ENCODE data around the gene SC5D. TPM values are rescaled to one million over a fixed set of nuclear protein-coding genes. Genes with fewer than 3 reads are reported as not detected.

SC5D gene
- total RNA-seq, 4 donors from 2014 or later: 12.9 to 31.5 (median 20.3) TPM

- in situ Hi-C loops (cut with MboI; ENCODE audit: low pct_ligation_motif_present in 1 of 4, low pct_unique_long_range_greater_than_20kb in 1 of 4, low sequenced_read_pairs in 3 of 4): loop anchor here in 1 of 4 donors (25.0 kb wide), 1 partner anchor 1208 kb away; no protein-coding TSS in a partner anchor
- DNase-seq: no peak
- H3K27me3 ChIP-seq: no peaks in the 10 kb centered on the region
- peaks cover 0 to 27% (median 13%) of the 10 kb centered on the region in 4 donors for H3K36me3 ChIP-seq
- intact Hi-C loops (cut with DNase I; ENCODE audit: low total_unique reads): loop anchor here (10.0 kb wide), 1 partner anchor 510 kb away; no protein-coding TSS in a partner anchor
- 96 to 100% methylated on average over 1 of the region's 1 CpG for WGBS, 2 donors (ENCODE audit: low coverage in 1 of 2)
- H3K4me1 ChIP-seq: peaks cover 0 to 16% (median 4%) of the 10 kb centered on the region in 4 donors
- no peaks in the 10 kb centered on the region for H3K9me3 ChIP-seq
- TF ChIP-seq CTCF (IDR thresholded peaks at IDR 0.05): no peak
- no peak for TF ChIP-seq POLR2A (IDR thresholded peaks at IDR 0.05)
- TF ChIP-seq POLR2AphosphoS5 (IDR thresholded peaks at IDR 0.05): no peak
- no peak for TF ChIP-seq EP300 (IDR thresholded peaks at IDR 0.05; ENCODE audit: low read depth)
- no peak overlapping the region for H3K27ac ChIP-seq
- no peak overlapping the region for H3K4me3 ChIP-seq
These were observed 12.2 kb downstream of the SC5D start for GRCh38 chr11:121304759-121305158.

- H3K27me3 ChIP-seq: no peaks in the 10 kb centered on the region
- no peaks in the 10 kb centered on the region for H3K4me1 ChIP-seq
- in situ Hi-C loops (cut with MboI; ENCODE audit: low pct_ligation_motif_present in 1 of 4, low pct_unique_long_range_greater_than_20kb in 1 of 4, low sequenced_read_pairs in 3 of 4): loop anchor here in 1 of 4 donors (25.0 kb wide), 1 partner anchor 1203 kb away; no protein-coding TSS in a partner anchor
- H3K36me3 ChIP-seq: peaks cover 0 to 27% (median 10%) of the 10 kb centered on the region in 4 donors
- TF ChIP-seq CTCF (IDR thresholded peaks at IDR 0.05): no peak
- H3K4me3 ChIP-seq: no peak overlapping the region
- DNase-seq: no peak
- no peak overlapping the region for H3K27ac ChIP-seq
- no peaks in the 10 kb centered on the region for H3K9me3 ChIP-seq
- 89 to 98% methylated on average over 3 of the region's 3 CpGs for WGBS, 2 donors (ENCODE audit: low coverage in 1 of 2)
- intact Hi-C loops (cut with DNase I; ENCODE audit: low total_unique reads): loop anchor here (10.0 kb wide), 1 partner anchor 506 kb away; no protein-coding TSS in a partner anchor
These were observed 16.2 kb downstream of the SC5D start for GRCh38 chr11:121308816-121309215.

DNA sequence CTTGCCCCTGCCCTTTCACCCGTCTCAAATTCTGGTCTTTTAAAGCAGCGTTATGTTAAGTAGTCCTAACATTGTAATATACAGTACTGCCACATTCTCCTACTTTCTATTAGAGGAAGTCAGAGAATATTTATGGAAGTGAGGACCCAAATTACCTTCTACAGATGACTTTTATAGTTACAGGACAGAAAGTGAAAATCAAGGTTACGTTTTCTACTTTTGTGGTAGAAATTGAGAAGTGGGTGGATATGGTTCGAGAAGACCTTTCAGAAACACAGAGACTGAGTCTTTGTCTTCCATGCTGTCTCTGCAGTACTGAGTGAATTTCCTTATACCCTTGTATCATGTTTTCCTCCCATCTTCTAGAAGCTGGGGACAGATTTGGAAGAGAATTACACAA, 17.1 kb downstream of the SC5D start:
- no peak overlapping the region for H3K4me3 ChIP-seq
- no peak overlapping the region for H3K27ac ChIP-seq
- no peak for DNase-seq
- 50 to 76% methylated on average over 2 to 4 of the region's 4 CpGs for WGBS, 2 donors (ENCODE audit: low coverage in 1 of 2)
- peaks cover 0 to 20% (median 5%) of the 10 kb centered on the region in 4 donors for H3K36me3 ChIP-seq
- in situ Hi-C loops (cut with MboI; ENCODE audit: low pct_ligation_motif_present in 1 of 4, low pct_unique_long_range_greater_than_20kb in 1 of 4, low sequenced_read_pairs in 3 of 4) (loop anchor here in 1 of 4 donors (10.0 to 25.0 kb wide), 2 partner anchors 285 to 1203 kb away; no protein-coding TSS in a partner anchor), intact Hi-C loops (cut with DNase I; ENCODE audit: low total_unique reads) (loop anchor here (10.0 kb wide), 1 partner anchor 505 kb away; no protein-coding TSS in a partner anchor)
- no peaks in the 10 kb centered on the region for H3K27me3 ChIP-seq
- TF ChIP-seq POLR2A (IDR thresholded peaks at IDR 0.05) (no peak), POLR2AphosphoS5 (IDR thresholded peaks at IDR 0.05) (no peak), CTCF (IDR thresholded peaks at IDR 0.05) (no peak), EP300 (IDR thresholded peaks at IDR 0.05; ENCODE audit: low read depth) (no peak)
- no peaks in the 10 kb centered on the region for H3K9me3 ChIP-seq
- no peaks in the 10 kb centered on the region for H3K4me1 ChIP-seq

GRCh38 chr11:121310908-121311307, 18.3 kb downstream of the SC5D start:
- no peak for TF ChIP-seq EP300 (IDR thresholded peaks at IDR 0.05; ENCODE audit: low read depth)
- Histone ChIP-seq H3K4me3 (no peak overlapping the region), H3K4me1 (no peaks in the 10 kb centered on the region), H3K9me3 (no peaks in the 10 kb centered on the region), H3K36me3 (peaks cover 0 to 19% (median 2%) of the 10 kb centered on the region in 4 donors), H3K27me3 (no peaks in the 10 kb centered on the region), H3K27ac (no peak overlapping the region)
- intact Hi-C loops (cut with DNase I; ENCODE audit: low total_unique reads): no loop called here
- DNase-seq: no peak
- WGBS, 2 donors (ENCODE audit: low coverage in 1 of 2): 98 to 100% methylated on average over 1 of the region's 1 CpG
- in situ Hi-C loops (cut with MboI; ENCODE audit: low pct_ligation_motif_present in 1 of 4, low pct_unique_long_range_greater_than_20kb in 1 of 4, low sequenced_read_pairs in 3 of 4): loop anchor here in 1 of 4 donors (10.0 to 25.0 kb wide), 2 partner anchors 284 to 1201 kb away; no protein-coding TSS in a partner anchor

DNA sequence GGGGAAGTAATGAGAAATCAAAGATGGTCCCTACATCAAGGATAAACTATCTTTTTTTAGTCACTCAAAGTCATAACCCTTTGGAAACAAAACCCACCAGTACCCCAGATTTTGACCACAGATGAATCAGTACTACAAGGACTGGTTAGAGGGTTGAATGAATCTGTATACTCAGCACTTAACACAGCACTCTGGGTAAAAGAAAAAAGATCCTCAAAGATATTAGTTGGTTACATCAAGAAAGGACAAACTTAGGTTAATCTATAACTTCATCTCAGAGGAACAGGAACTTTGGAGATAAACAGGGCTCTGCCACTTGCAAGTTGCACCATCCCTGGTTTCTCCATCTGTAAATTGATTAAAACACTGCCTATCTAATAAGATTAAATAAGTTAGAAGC, 18.8 kb downstream of the SC5D start:
- intact Hi-C loops (cut with DNase I; ENCODE audit: low total_unique reads): no loop called here
- in situ Hi-C loops (cut with MboI; ENCODE audit: low pct_ligation_motif_present in 1 of 4, low pct_unique_long_range_greater_than_20kb in 1 of 4, low sequenced_read_pairs in 3 of 4): loop anchor here in 1 of 4 donors (10.0 to 25.0 kb wide), 2 partner anchors 283 to 1201 kb away; no protein-coding TSS in a partner anchor
- H3K27ac ChIP-seq: no peak overlapping the region

More for the DNA sequence above, 18.8 kb downstream of the SC5D start:
- H3K36me3 ChIP-seq: peaks cover 0 to 16% (median 2%) of the 10 kb centered on the region in 4 donors
- H3K4me1 ChIP-seq: no peaks in the 10 kb centered on the region
- DNase-seq: no peak
- no peaks in the 10 kb centered on the region for H3K27me3 ChIP-seq
- no peaks in the 10 kb centered on the region for H3K9me3 ChIP-seq
- TF ChIP-seq CTCF (IDR thresholded peaks at IDR 0.05) (no peak), POLR2AphosphoS5 (IDR thresholded peaks at IDR 0.05) (no peak), POLR2A (IDR thresholded peaks at IDR 0.05) (no peak), EP300 (IDR thresholded peaks at IDR 0.05; ENCODE audit: low read depth) (no peak)
- no peak overlapping the region for H3K4me3 ChIP-seq

All from transverse colon (tissue), 4 donors.